Thoracic aorta (tissue), 2 donors: ENCODE data around the gene HELZ. TPM values are rescaled to one million over a fixed set of nuclear protein-coding genes. Genes with fewer than 3 reads are reported as not detected.

Experiments used
- ATAC-seq: fragments of 150-250 bp; one replicate; pipeline ENCODE4 v1.8.0; 2017; ENCODE audit warnings: low read depth; ENCODE audit not compliant: insufficient number of reproducible peaks, low FRiP score
- DNase-seq: peaks from one replicate; pipeline ENCODE4 v3.0.0-alpha.2; 2020; ENCODE audit warnings: low spot score
- H3K27ac ChIP-seq, 2 donors: fragments of 200-600 bp; sonication (generic); 1 replicate in 1 of 2; 2 replicates in 1 of 2; pipeline ENCODE4 v1.5.1; 2016; ENCODE audit warnings: mild to moderate bottlenecking in 2 of 2, moderate library complexity in 2 of 2
- H3K27me3 ChIP-seq: fragments of 200-600 bp; sonication (generic); replicated peaks from 2 replicates; pipeline ENCODE4 v1.6.0; 2016; ENCODE audit warnings: mild to moderate bottlenecking; ENCODE audit not compliant: insufficient read depth
- H3K36me3 ChIP-seq: fragments of 200-600 bp; sonication (generic); one replicate; pipeline ENCODE4 v1.5.1; 2016
- H3K4me1 ChIP-seq, 2 donors: fragments of 200-600 bp; sonication (generic); 1 replicate in 1 of 2; 2 replicates in 1 of 2; pipeline versions ENCODE4 v1.5.1 to v1.6.0; 2016; ENCODE audit warnings: low read depth in 2 of 2, mild to moderate bottlenecking in 1 of 2; ENCODE audit not compliant: control insufficient read depth in 1 of 2
- H3K4me3 ChIP-seq: fragments of 200-600 bp; sonication (generic); 2 replicates; pipeline ENCODE4 v1.5.1; 2016; ENCODE audit warnings: mild to moderate bottlenecking
- H3K9me3 ChIP-seq: fragments of 200-600 bp; sonication (generic); 2 replicates; pipeline ENCODE4 v1.5.1; 2016
- total RNA-seq, 2 donors: library from RNA; depleted of rRNA; stranded (reverse); fragments of >200 nt; gene quantifications; one replicate each; pipeline versions ENCODE4 v1.1.0 to v1.2.3, GENCODE V29; 2016
- TF ChIP-seq, protein P1 (sequence below): fragments of 200-600 bp; sonication (generic); IDR thresholded peaks from one replicate; pipeline ENCODE4 v1.5.1; 2019; ENCODE audit warnings: antibody characterized with exemption

The HELZ gene
- total RNA-seq, 2 donors from 2014 or later: 47.8 to 58.4 TPM

DNA sequence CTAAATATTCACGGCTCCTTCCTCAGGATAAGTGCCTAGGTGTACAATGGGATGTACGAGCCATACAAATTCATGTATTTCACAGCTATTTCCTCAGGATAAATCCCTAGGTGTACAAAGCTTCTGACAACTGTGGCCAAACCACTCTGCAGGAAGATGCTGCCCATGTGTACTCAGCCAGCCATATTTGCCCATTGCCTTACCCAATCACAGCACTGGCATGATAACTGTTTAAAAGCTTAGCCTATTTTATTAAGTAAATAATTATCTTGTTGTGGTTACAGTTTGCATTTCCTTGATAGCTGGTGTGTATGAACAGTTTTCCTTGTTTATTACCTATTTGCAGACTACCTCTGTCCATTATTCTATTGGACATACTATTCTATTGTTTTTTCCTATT lies 165.5 kb downstream of the HELZ start:
- H3K36me3 ChIP-seq: peaks cover 7% of the 10 kb centered on the region
- TF ChIP-seq, protein P1, sequence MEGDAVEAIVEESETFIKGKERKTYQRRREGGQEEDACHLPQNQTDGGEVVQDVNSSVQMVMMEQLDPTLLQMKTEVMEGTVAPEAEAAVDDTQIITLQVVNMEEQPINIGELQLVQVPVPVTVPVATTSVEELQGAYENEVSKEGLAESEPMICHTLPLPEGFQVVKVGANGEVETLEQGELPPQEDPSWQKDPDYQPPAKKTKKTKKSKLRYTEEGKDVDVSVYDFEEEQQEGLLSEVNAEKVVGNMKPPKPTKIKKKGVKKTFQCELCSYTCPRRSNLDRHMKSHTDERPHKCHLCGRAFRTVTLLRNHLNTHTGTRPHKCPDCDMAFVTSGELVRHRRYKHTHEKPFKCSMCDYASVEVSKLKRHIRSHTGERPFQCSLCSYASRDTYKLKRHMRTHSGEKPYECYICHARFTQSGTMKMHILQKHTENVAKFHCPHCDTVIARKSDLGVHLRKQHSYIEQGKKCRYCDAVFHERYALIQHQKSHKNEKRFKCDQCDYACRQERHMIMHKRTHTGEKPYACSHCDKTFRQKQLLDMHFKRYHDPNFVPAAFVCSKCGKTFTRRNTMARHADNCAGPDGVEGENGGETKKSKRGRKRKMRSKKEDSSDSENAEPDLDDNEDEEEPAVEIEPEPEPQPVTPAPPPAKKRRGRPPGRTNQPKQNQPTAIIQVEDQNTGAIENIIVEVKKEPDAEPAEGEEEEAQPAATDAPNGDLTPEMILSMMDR: no peak
- ATAC-seq (no peak), DNase-seq (no peak)
- H3K4me1 ChIP-seq: no peaks in the 10 kb centered on the region
- H3K4me3 ChIP-seq: no peak overlapping the region
- H3K27me3 ChIP-seq: no peaks in the 10 kb centered on the region
- H3K9me3 ChIP-seq: no peaks in the 10 kb centered on the region
- H3K27ac ChIP-seq: no peak overlapping the region

DNA sequence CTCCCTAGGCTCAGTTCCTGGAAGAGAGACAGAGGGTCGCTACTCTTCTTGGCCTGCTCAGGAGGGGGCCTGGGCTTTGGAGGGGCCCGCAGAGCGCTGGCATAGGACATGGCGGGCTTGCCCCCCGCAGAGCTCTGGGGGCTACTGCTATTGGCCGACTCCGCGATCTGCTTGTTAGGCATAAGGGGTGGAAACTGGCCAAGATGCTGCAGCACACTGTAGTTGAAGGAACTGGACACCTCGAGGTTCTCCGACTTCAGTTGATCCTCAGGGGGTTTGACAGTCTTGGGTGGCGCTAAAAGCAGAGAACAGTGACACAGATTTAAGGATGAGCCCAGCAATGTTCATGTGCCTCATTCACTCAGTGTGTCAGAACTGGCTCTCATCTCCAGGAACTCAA lies 166.7 kb downstream of the HELZ start:
- no peak overlapping the region for H3K27ac ChIP-seq
- no peaks in the 10 kb centered on the region for H3K9me3 ChIP-seq
- no peak overlapping the region for H3K4me3 ChIP-seq
- DNase-seq: no peak
- H3K36me3 ChIP-seq: peaks cover 7% of the 10 kb centered on the region
- no peaks in the 10 kb centered on the region for H3K4me1 ChIP-seq
- no peak for ATAC-seq
- no peaks in the 10 kb centered on the region for H3K27me3 ChIP-seq
- TF ChIP-seq, protein P1: no peak

DNA sequence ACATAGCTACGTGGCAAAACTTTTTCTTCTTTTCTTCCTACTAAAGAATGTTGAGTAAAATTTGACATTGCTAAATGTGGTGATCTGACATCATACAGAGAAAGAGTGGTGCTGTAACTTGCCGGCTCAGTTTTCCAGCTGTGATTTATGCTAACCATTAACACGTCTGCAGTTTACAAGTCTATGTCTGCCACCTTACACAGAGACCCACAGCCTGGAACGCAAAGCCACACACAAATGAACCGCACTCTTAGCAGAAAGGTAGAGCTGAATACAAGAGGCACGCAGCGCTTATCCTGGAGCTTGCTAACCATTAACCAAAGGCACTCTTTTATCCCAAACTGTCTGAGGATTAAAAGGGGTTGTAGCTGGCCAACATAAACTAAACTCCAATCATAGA lies 168.7 kb downstream of the HELZ start:
- ATAC-seq (no peak), DNase-seq (no peak)
- Histone ChIP-seq H3K9me3 (no peaks in the 10 kb centered on the region), H3K27me3 (no peaks in the 10 kb centered on the region), H3K27ac (no peak overlapping the region), H3K4me1 (no peaks in the 10 kb centered on the region), H3K4me3 (no peak overlapping the region), H3K36me3 (peaks cover 7% of the 10 kb centered on the region)
- TF ChIP-seq, protein P1: no peak

DNA sequence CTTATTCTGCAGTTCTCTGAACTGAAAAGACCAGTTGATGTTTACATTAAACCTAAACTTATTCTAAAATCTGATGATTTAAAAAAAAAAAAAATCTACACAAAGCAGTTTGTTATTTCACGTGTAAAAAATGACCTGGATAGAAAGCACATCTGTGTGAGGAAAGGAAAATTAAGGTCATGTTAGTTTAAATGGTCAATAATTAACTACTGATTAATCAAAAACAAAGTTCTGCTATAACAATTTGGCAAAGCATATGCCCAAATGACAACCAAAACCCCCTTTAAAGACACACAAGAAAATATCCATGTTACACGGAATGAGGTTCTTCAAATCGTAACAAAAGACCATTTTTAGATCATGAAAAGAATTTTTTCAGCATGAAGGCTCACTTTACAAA lies 170.2 kb downstream of the HELZ start:
- no peak for ATAC-seq
- no peak for DNase-seq
- Histone ChIP-seq H3K9me3 (no peaks in the 10 kb centered on the region), H3K4me3 (no peak overlapping the region), H3K27me3 (no peaks in the 10 kb centered on the region), H3K36me3 (peaks cover 7% of the 10 kb centered on the region), H3K27ac (no peak overlapping the region), H3K4me1 (no peaks in the 10 kb centered on the region)
- TF ChIP-seq, protein P1: no peak

DNA sequence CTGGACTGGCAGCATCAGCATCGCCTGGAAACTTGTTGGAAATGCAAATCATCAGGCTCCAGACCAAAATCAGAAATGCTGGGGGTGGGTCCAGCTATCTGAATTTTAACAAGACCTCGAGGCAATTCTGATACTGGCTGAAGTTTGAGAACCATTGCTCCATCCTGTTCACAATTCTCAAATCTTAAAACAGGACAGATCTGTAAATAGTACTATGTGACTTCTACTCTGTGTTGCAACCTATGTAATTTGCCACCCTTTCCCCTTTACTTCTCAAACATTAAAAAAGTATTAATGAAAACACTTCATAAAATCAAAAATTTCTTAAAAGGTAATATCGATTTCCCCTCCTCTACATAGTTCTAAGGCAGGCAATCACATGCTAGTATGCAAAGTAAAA lies 172.1 kb downstream of the HELZ start:
- Histone ChIP-seq H3K4me1 (no peaks in the 10 kb centered on the region), H3K27me3 (no peaks in the 10 kb centered on the region), H3K27ac (no peak overlapping the region), H3K36me3 (peaks cover 3% of the 10 kb centered on the region), H3K4me3 (no peak overlapping the region), H3K9me3 (no peaks in the 10 kb centered on the region)
- ATAC-seq (no peak), DNase-seq (no peak)
- TF ChIP-seq, protein P1: no peak
